HCT116 (cell line): ENCODE measurements around the gene TBK1. TPM values are rescaled to one million over a fixed set of nuclear protein-coding genes. Genes with fewer than 3 reads are reported as not detected.

ENCODE experiments used
- ATAC-seq: fragments of 200-7000 bp; cut with Tn5 transposase; 2 replicates; pipeline ENCODE4 v1.9.1; 2020; ENCODE audit warnings: mild to moderate bottlenecking, moderate library complexity
- BruUV-seq: library from RNA; stranded (reverse); fragments of 400-500 nt; replicated peaks from 2 replicates; lab custom pipeline; 2021; lab: Mats Ljungman, UMichigan
- CTCF ChIA-PET: fragments of 300-600 bp; sonication (Branson Sonifier 250); formaldehyde crosslinking; loops from one replicate; lab custom pipeline; 2021; ENCODE audit warnings: antibody characterized with exemption; lab: Charles Lee
- POLR2A ChIA-PET: fragments of 300-600, 350-600 bp; sonication (Branson Sonifier 250); formaldehyde crosslinking; loops from one replicate; lab custom pipeline; 2021; ENCODE audit warnings: antibody characterized with exemption; lab: Charles Lee
- RAD21 ChIA-PET, 2 experiments: fragments of 300-600 bp; sonication (Branson Sonifier 250); formaldehyde crosslinking; loops; one replicate each; lab custom pipeline; 2023; ENCODE audit warnings: low total read pairs in 2 of 2; ENCODE audit not compliant: uncharacterized antibody in 2 of 2, unreplicated experiment in 2 of 2, low non-redundant PET in 1 of 2; lab: Charles Lee
- DNase-seq: peaks from one replicate; pipeline ENCODE4 v3.0.0-alpha.2; 2010; ENCODE audit warnings: low read depth, low spot score
- H2AFZ ChIP-seq: fragments of 200-600 bp; shearing (Covaris generic), sonication (generic); 2 replicates; pipeline ENCODE4 v1.6.1; 2017; ENCODE audit warnings: low read depth, mixed run types, mixed read lengths, antibody characterized with exemption, low read length; ENCODE audit not compliant: poor library complexity, severe bottlenecking
- H3K27ac ChIP-seq: 2 replicates; pipeline ENCODE4 v1.5.1; 2012; ENCODE audit warnings: low read depth, low read length
- H3K27me3 ChIP-seq: fragments of 200-600 bp; sonication (generic); 2 replicates; pipeline ENCODE4 v1.6.1; 2016; ENCODE audit warnings: mixed run types, low read length, mixed read lengths; ENCODE audit not compliant: insufficient read depth
- H3K36me3 ChIP-seq, 2 experiments: fragments of 200-500 bp in 1 of 2; fragments of 200-600 bp in 1 of 2; sonication (Bioruptor generic) in 1 of 2; sonication (generic) in 1 of 2; 2 replicates each; pipeline versions ENCODE4 v1.5.1 to v1.6.1; 2014 to 2016; ENCODE audit warnings: low read length in 2 of 2, inconsistent platforms in 1 of 2, mixed read lengths in 1 of 2, mixed run types in 1 of 2; ENCODE audit not compliant: insufficient read depth in 2 of 2, control insufficient read depth in 1 of 2
- H3K4me1 ChIP-seq, 2 experiments: fragments of 200-600 bp in 1 of 2; sonication (generic) in 1 of 2; 2 replicates each; pipeline versions ENCODE4 v1.5.1 to v1.6.1; 2012 to 2017; ENCODE audit warnings: low read length in 2 of 2, inconsistent platforms in 1 of 2, mild to moderate bottlenecking in 1 of 2, mixed read lengths in 1 of 2, mixed run types in 1 of 2, moderate library complexity in 1 of 2; ENCODE audit not compliant: insufficient read depth in 2 of 2, control insufficient read depth in 1 of 2
- H3K4me2 ChIP-seq: fragments of 200-600 bp; sonication (generic); 2 replicates; pipeline ENCODE4 v1.6.1; 2017; ENCODE audit warnings: mixed run types, low read length, mixed read lengths
- H3K4me3 ChIP-seq, 2 experiments: fragments of 200-600 bp in 1 of 2; sonication (generic) in 1 of 2; replicated peaks in 1 of 2; 2 replicates each; pipeline ENCODE4 v1.5.1; 2011 to 2016; ENCODE audit warnings: low read length in 2 of 2, control low read depth in 1 of 2, low read depth in 1 of 2, mild to moderate bottlenecking in 1 of 2, mixed read lengths in 1 of 2, mixed run types in 1 of 2
- H3K79me2 ChIP-seq: fragments of 200-600 bp; sonication (generic); 2 replicates; pipeline ENCODE4 v1.6.1; 2017; ENCODE audit warnings: mild to moderate bottlenecking, mixed run types, low read length, moderate library complexity, mixed read lengths; ENCODE audit not compliant: insufficient read depth
- H3K9ac ChIP-seq: fragments of 200-600 bp; sonication (generic); 2 replicates; pipeline ENCODE4 v1.6.1; 2016; ENCODE audit warnings: low read length, mixed read lengths
- H3K9me2 ChIP-seq: fragments of 200-600 bp; sonication (generic), shearing (Covaris generic); 2 replicates; pipeline ENCODE4 v1.6.1; 2017; ENCODE audit warnings: mixed run types, mild to moderate bottlenecking, moderate library complexity; ENCODE audit not compliant: insufficient read depth
- H3K9me3 ChIP-seq, 2 experiments: fragments of 200-500 bp in 1 of 2; fragments of 200-600 bp in 1 of 2; sonication (Bioruptor generic) in 1 of 2; sonication (generic) in 1 of 2; 2 replicates each; pipeline ENCODE4 v1.6.1; 2014 to 2017; ENCODE audit warnings: low read length in 2 of 2, mixed read lengths in 2 of 2, inconsistent platforms in 1 of 2, low read depth in 1 of 2, mild to moderate bottlenecking in 1 of 2, mixed run types in 1 of 2, moderate library complexity in 1 of 2; ENCODE audit not compliant: control insufficient read depth in 1 of 2, insufficient read depth in 1 of 2
- H4K20me1 ChIP-seq: fragments of 200-600 bp; sonication (generic), shearing (Covaris generic); 2 replicates; pipeline ENCODE4 v1.6.1; 2017; ENCODE audit warnings: mixed run types, mild to moderate bottlenecking, moderate library complexity; ENCODE audit not compliant: insufficient read depth
- CBX3 ChIP-seq: IDR thresholded peaks from 2 replicates; pipeline ENCODE4 v1.6.1; 2012; ENCODE audit warnings: low read depth
- CEBPB ChIP-seq: IDR thresholded peaks from 2 replicates; pipeline ENCODE4 v1.6.1; 2012; ENCODE audit warnings: low read depth
- EGR1 ChIP-seq: IDR thresholded peaks from 2 replicates; pipeline ENCODE4 v1.6.1; 2012; ENCODE audit warnings: low read depth
- EZH2 ChIP-seq: fragments of 200-600 bp; sonication (generic); IDR thresholded peaks from 2 replicates; pipeline ENCODE4 v1.6.1; 2017; ENCODE audit warnings: antibody characterized with exemption, mixed run types
- FOSL1 ChIP-seq: IDR thresholded peaks from 2 replicates; pipeline ENCODE4 v1.6.1; 2012; ENCODE audit warnings: low read depth
- POLR2AphosphoS5 ChIP-seq: IDR thresholded peaks from 2 replicates; pipeline ENCODE4 v1.6.1; 2011; ENCODE audit warnings: mild to moderate bottlenecking, low read depth, low read length, moderate library complexity
- SIN3A ChIP-seq: IDR thresholded peaks from 2 replicates; pipeline ENCODE4 v1.6.1; 2012; ENCODE audit warnings: low read depth
- SP1 ChIP-seq: IDR thresholded peaks from 2 replicates; pipeline ENCODE4 v1.6.1; 2012; ENCODE audit warnings: low read depth
- YY1 ChIP-seq: IDR thresholded peaks from 2 replicates; pipeline ENCODE4 v1.6.1; 2011; ENCODE audit warnings: low read length, low read depth, moderate library complexity, mild to moderate bottlenecking; ENCODE audit not compliant: insufficient replicate concordance; ENCODE audit errors: extremely low read depth
- ZFX ChIP-seq: fragments of 450-650 bp; IDR thresholded peaks from 2 replicates; pipeline ENCODE4 v1.6.1; 2017
- intact Hi-C: fragments of 100-400 bp; cut with micrococcal nuclease; formaldehyde crosslinking; loops from 2 replicates; pipeline ENCODE4 v1.10.0; 2022
- total RNA-seq: library from RNA; stranded (reverse); gene quantifications from one replicate; pipeline ENCODE4 v1.2.1, GENCODE V29; 2021; ENCODE audit not compliant: unreplicated experiment
- TF ChIP-seq, protein P1 (sequence below): IDR thresholded peaks from 2 replicates; pipeline ENCODE4 v1.6.1; 2012
- TF ChIP-seq, protein P2 (sequence below): IDR thresholded peaks from 2 replicates; pipeline ENCODE4 v1.6.1; 2012
- TF ChIP-seq, protein P3 (sequence below), 3 experiments: fragments of 200-600 bp in 1 of 3; sonication (generic) in 1 of 3; IDR thresholded peaks in 2 of 3; conservative IDR thresholded peaks in 1 of 3; 2 replicates each; pipeline ENCODE4 v1.5.1; 2012 to 2017; ENCODE audit warnings: low read depth in 2 of 3, low read length in 2 of 3, antibody characterized with exemption in 1 of 3, borderline replicate concordance in 1 of 3, control low read depth in 1 of 3, mild to moderate bottlenecking in 1 of 3, mixed read lengths in 1 of 3, mixed run types in 1 of 3, moderate library complexity in 1 of 3; ENCODE audit not compliant: insufficient read depth in 1 of 3

Gene TBK1
- total RNA-seq, 1 experiment from 2014 or later, result 27.0 TPM

DNA sequence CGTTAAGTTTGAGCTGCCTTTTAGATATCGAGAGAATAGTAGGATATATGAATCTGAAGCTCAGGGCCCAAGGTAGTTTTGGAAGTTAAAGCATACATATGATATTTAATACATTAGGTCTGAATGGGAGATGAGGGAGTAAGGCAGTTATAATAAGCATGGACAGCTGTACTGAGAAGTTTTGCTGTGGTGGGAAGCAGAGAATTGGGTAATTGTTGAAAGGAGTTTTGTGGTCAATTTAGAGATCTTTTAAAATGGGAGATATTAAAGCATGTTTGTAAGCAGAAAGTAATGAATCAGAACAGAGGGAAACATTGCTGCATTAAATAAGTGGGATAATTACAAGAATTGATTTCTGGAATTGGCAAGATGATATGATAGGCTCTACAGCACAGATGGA, 21.3 kb downstream of the TBK1 start:
- no peak overlapping the region for H3K9ac ChIP-seq
- no peak overlapping the region for H3K4me2 ChIP-seq
- no peaks in the 10 kb centered on the region for H3K27me3 ChIP-seq
- H3K27ac ChIP-seq, result no peak overlapping the region
- TF ChIP-seq CEBPB (no peak), SP1 (no peak), ZFX (no peak), YY1 (no peak), EZH2 (no peak), POLR2AphosphoS5 (no peak), SIN3A (no peak), FOSL1 (no peak), EGR1 (no peak), CBX3 (no peak)
- TF ChIP-seq, protein P1, sequence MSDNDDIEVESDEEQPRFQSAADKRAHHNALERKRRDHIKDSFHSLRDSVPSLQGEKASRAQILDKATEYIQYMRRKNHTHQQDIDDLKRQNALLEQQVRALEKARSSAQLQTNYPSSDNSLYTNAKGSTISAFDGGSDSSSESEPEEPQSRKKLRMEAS, result no peak
- TF ChIP-seq, protein P2, sequence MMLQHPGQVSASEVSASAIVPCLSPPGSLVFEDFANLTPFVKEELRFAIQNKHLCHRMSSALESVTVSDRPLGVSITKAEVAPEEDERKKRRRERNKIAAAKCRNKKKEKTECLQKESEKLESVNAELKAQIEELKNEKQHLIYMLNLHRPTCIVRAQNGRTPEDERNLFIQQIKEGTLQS, result no peak
- TF ChIP-seq, protein P3, sequence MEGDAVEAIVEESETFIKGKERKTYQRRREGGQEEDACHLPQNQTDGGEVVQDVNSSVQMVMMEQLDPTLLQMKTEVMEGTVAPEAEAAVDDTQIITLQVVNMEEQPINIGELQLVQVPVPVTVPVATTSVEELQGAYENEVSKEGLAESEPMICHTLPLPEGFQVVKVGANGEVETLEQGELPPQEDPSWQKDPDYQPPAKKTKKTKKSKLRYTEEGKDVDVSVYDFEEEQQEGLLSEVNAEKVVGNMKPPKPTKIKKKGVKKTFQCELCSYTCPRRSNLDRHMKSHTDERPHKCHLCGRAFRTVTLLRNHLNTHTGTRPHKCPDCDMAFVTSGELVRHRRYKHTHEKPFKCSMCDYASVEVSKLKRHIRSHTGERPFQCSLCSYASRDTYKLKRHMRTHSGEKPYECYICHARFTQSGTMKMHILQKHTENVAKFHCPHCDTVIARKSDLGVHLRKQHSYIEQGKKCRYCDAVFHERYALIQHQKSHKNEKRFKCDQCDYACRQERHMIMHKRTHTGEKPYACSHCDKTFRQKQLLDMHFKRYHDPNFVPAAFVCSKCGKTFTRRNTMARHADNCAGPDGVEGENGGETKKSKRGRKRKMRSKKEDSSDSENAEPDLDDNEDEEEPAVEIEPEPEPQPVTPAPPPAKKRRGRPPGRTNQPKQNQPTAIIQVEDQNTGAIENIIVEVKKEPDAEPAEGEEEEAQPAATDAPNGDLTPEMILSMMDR (IDR thresholded peaks at IDR 0.05 in 2 of 3, conservative IDR thresholded peaks at IDR 0.05 in 1 of 3; ENCODE audit: borderline replicate concordance in 1 of 3, insufficient read depth in 1 of 3, low read depth in 2 of 3, low read length in 2 of 3), result no peak
- peaks cover 34% of the 10 kb centered on the region for H3K79me2 ChIP-seq
- intact Hi-C loops, result no loop called here
- no peak overlapping the region for H3K4me3 ChIP-seq
- CTCF ChIA-PET, result interaction anchor here (0.9 kb wide), 1 partner anchor 26 kb away, joined by 3 read pairs; no protein-coding TSS in a partner anchor
- ATAC-seq (no peak), DNase-seq (no peak)
- POLR2A ChIA-PET, result interaction anchor here (1.2 kb wide), 1 partner anchor 11 kb away, joined by 3 read pairs; no protein-coding TSS in a partner anchor
- H3K9me3 ChIP-seq, result no peaks in the 10 kb centered on the region; a peak in 1 of 4 replicates
- no peaks in the 10 kb centered on the region for H3K9me2 ChIP-seq
- H3K4me1 ChIP-seq, result no peaks in the 10 kb centered on the region
- H3K36me3 ChIP-seq, result peaks cover 36 to 53% of the 10 kb centered on the region in 2 experiments
- RAD21 ChIA-PET, result no interaction called here
- no TSS peak for BruUV-seq
- H2AFZ ChIP-seq, result no peak overlapping the region
- no peaks in the 10 kb centered on the region for H4K20me1 ChIP-seq
